ENCODE results near the gene SLC16A12.

The SLC16A12 gene

GRCh38 chr10:89388806-89389205 lies 146.6 kb downstream of the SLC16A12 start:
- DNase-seq, result no peak

GRCh38 chr10:89384474-89385340 lies 150.7 kb downstream of the SLC16A12 start:
- DNase-seq, result no peak

GRCh38 chr10:89382757-89383156 lies 152.6 kb downstream of the SLC16A12 start:
- DNase-seq, result no peak
